ENCODE measurements around the gene CDHR2. TPM values are rescaled to one million over a fixed set of nuclear protein-coding genes. Genes with fewer than 3 reads are reported as not detected.

The CDHR2 gene
- total RNA-seq, 1 experiment from 2014 or later: 0.63 TPM

GRCh38 chr5:176573564-176574296 lies 24.6 kb downstream of the CDHR2 start:
- ChIA-PET POLR2A (interaction anchor here (1.6 kb wide), 1 partner anchor 36 kb away, joined by 4 read pairs; no protein-coding TSS in a partner anchor), CTCF (interaction anchor here (0.6 to 2.2 kb wide), 11 partner anchors 12 to 157 kb away, joined by 3 to 11 read pairs (median 4); partner anchors contain the start of gene RNF44)
- peak; percentile 81 for ATAC-seq
- H3K36me3 Mint-ChIP-seq: no peaks in the 10 kb centered on the region
- no peak for TF ChIP-seq EMX1 (CRISPR knock-in tag; IDR thresholded peaks at IDR 0.05)
- TF ChIP-seq RORB (CRISPR knock-in tag; IDR thresholded peaks at IDR 0.05): no peak
- TF ChIP-seq, protein P1, sequence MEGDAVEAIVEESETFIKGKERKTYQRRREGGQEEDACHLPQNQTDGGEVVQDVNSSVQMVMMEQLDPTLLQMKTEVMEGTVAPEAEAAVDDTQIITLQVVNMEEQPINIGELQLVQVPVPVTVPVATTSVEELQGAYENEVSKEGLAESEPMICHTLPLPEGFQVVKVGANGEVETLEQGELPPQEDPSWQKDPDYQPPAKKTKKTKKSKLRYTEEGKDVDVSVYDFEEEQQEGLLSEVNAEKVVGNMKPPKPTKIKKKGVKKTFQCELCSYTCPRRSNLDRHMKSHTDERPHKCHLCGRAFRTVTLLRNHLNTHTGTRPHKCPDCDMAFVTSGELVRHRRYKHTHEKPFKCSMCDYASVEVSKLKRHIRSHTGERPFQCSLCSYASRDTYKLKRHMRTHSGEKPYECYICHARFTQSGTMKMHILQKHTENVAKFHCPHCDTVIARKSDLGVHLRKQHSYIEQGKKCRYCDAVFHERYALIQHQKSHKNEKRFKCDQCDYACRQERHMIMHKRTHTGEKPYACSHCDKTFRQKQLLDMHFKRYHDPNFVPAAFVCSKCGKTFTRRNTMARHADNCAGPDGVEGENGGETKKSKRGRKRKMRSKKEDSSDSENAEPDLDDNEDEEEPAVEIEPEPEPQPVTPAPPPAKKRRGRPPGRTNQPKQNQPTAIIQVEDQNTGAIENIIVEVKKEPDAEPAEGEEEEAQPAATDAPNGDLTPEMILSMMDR (IDR thresholded peaks at IDR 0.05): peak; percentile 87
- DNase-seq (ENCODE audit: low spot score): peak; percentile 88
- no peak overlapping the region for H3K27ac Mint-ChIP-seq
- no peak overlapping the region for H3K4me3 Mint-ChIP-seq
- peaks cover 10% of the 10 kb centered on the region for H3K27me3 Mint-ChIP-seq (ENCODE audit: low read depth)
- H3K4me1 Mint-ChIP-seq: peaks cover 2% of the 10 kb centered on the region
- H3K9me3 Mint-ChIP-seq: no peaks in the 10 kb centered on the region

DNA sequence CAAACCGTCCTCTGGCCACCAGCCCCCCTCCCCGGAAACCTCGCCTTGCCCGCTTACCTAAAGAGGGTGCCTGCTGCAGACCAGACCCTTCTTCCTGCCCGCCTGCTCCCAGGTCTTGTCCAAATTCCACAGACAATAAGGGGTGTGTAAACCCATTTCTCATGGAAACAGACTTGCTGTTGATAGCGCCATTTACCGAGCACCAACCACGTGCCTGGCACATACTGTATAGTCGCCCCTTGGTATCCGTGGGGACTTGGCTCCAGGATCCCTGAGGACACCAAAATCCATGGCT lies 25.1 kb downstream of the CDHR2 start:
- ATAC-seq (no peak), DNase-seq (ENCODE audit: low spot score) (no peak)
- H3K27ac Mint-ChIP-seq: no peak overlapping the region
- CTCF ChIA-PET: interaction anchor here (1.1 to 2.2 kb wide), 2 partner anchors 22 to 157 kb away, joined by 4 to 11 read pairs; no protein-coding TSS in a partner anchor
- TF ChIP-seq, protein P1 (IDR thresholded peaks at IDR 0.05): peak; percentile 8; the same call in 1 of the 2 replicates
- no peak for TF ChIP-seq RORB (CRISPR knock-in tag; IDR thresholded peaks at IDR 0.05)
- H3K4me3 Mint-ChIP-seq: no peak overlapping the region
- H3K27me3 Mint-ChIP-seq (ENCODE audit: low read depth): peaks cover 11% of the 10 kb centered on the region
- peaks cover 2% of the 10 kb centered on the region for H3K4me1 Mint-ChIP-seq
- H3K36me3 Mint-ChIP-seq: no peaks in the 10 kb centered on the region
- H3K9me3 Mint-ChIP-seq: no peaks in the 10 kb centered on the region
- POLR2A ChIA-PET: no interaction called here

DNA sequence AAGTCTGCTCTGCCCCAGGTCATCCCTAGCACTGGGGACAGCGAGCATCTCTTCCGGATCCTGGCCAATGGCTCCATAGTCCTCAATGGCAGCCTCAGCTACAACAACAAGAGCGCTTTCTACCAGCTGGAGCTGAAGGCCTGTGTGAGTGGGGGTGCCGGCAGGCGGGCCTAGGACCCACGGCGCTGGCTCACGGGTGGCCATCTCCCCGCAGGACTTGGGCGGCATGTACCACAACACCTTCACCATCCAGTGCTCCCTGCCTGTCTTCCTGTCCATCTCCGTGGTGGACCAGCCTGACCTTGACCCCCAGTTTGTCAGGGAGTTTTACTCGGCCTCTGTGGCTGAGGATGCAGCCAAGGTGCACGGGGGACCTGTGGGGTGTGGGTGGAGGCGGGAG lies 25.9 kb downstream of the CDHR2 start:
- ChIA-PET POLR2A (no interaction called here), CTCF (no interaction called here)
- H3K4me3 Mint-ChIP-seq: no peak overlapping the region
- H3K36me3 Mint-ChIP-seq: no peaks in the 10 kb centered on the region
- no peaks in the 10 kb centered on the region for H3K9me3 Mint-ChIP-seq
- no peak overlapping the region for H3K27ac Mint-ChIP-seq
- H3K4me1 Mint-ChIP-seq: peaks cover 2% of the 10 kb centered on the region
- peaks cover 15% of the 10 kb centered on the region for H3K27me3 Mint-ChIP-seq (ENCODE audit: low read depth)
- no peak for DNase-seq (ENCODE audit: low spot score)
- TF ChIP-seq ZNF138 (CRISPR knock-in tag; conservative IDR thresholded peaks at IDR 0.05) (no peak), OVOL2 (CRISPR knock-in tag; IDR thresholded peaks at IDR 0.05; ENCODE audit: borderline replicate concordance) (no peak), ZNF396 (CRISPR knock-in tag; IDR thresholded peaks at IDR 0.05; ENCODE audit: borderline replicate concordance) (no peak), ATF2 (CRISPR knock-in tag; IDR thresholded peaks at IDR 0.05; ENCODE audit: borderline replicate concordance, low read depth) (no peak), KAT7 (CRISPR knock-in tag; IDR thresholded peaks at IDR 0.05; ENCODE audit: borderline replicate concordance) (no peak), ATF6 (CRISPR knock-in tag; IDR thresholded peaks at IDR 0.05) (no peak), HMGA2 (CRISPR knock-in tag; IDR thresholded peaks at IDR 0.05) (no peak), ETV6 (CRISPR knock-in tag; IDR thresholded peaks at IDR 0.05) (no peak), ZNF416 (CRISPR knock-in tag; IDR thresholded peaks at IDR 0.05) (no peak), CBFB (CRISPR knock-in tag; IDR thresholded peaks at IDR 0.05; ENCODE audit: low read depth) (no peak), ZNF423 (CRISPR knock-in tag; IDR thresholded peaks at IDR 0.05) (no peak), ZNF263 (CRISPR knock-in tag; IDR thresholded peaks at IDR 0.05; ENCODE audit: low read depth) (no peak), ZBTB21 (CRISPR knock-in tag; IDR thresholded peaks at IDR 0.05; ENCODE audit: borderline replicate concordance) (no peak), IRF2 (CRISPR knock-in tag; IDR thresholded peaks at IDR 0.05; ENCODE audit: borderline replicate concordance, low read depth) (no peak), ATF1 (CRISPR knock-in tag; IDR thresholded peaks at IDR 0.05) (no peak), GABPB1 (CRISPR knock-in tag; IDR thresholded peaks at IDR 0.05) (no peak)
- TF ChIP-seq, protein P2, sequence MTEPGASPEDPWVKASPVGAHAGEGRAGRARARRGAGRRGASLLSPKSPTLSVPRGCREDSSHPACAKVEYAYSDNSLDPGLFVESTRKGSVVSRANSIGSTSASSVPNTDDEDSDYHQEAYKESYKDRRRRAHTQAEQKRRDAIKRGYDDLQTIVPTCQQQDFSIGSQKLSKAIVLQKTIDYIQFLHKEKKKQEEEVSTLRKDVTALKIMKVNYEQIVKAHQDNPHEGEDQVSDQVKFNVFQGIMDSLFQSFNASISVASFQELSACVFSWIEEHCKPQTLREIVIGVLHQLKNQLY (CRISPR knock-in tag; IDR thresholded peaks at IDR 0.05): no peak
- TF ChIP-seq, protein P3, sequence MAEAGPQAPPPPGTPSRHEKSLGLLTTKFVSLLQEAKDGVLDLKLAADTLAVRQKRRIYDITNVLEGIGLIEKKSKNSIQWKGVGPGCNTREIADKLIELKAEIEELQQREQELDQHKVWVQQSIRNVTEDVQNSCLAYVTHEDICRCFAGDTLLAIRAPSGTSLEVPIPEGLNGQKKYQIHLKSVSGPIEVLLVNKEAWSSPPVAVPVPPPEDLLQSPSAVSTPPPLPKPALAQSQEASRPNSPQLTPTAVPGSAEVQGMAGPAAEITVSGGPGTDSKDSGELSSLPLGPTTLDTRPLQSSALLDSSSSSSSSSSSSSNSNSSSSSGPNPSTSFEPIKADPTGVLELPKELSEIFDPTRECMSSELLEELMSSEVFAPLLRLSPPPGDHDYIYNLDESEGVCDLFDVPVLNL (CRISPR knock-in tag; IDR thresholded peaks at IDR 0.05; ENCODE audit: borderline replicate concordance, low read depth): no peak
- no peak for ATAC-seq
